ENCODE measurements around the gene EP400.

- TF ChIP-seq, protein P1, sequence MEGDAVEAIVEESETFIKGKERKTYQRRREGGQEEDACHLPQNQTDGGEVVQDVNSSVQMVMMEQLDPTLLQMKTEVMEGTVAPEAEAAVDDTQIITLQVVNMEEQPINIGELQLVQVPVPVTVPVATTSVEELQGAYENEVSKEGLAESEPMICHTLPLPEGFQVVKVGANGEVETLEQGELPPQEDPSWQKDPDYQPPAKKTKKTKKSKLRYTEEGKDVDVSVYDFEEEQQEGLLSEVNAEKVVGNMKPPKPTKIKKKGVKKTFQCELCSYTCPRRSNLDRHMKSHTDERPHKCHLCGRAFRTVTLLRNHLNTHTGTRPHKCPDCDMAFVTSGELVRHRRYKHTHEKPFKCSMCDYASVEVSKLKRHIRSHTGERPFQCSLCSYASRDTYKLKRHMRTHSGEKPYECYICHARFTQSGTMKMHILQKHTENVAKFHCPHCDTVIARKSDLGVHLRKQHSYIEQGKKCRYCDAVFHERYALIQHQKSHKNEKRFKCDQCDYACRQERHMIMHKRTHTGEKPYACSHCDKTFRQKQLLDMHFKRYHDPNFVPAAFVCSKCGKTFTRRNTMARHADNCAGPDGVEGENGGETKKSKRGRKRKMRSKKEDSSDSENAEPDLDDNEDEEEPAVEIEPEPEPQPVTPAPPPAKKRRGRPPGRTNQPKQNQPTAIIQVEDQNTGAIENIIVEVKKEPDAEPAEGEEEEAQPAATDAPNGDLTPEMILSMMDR (IDR thresholded peaks at IDR 0.05): no peak
- no peak for TF ChIP-seq EP300 (IDR thresholded peaks at IDR 0.05)
- no peak for TF ChIP-seq POLR2A (IDR thresholded peaks at IDR 0.05)
These were observed 75.0 kb downstream of the EP400 start for GRCh38 chr12:132024758-132025157.

Measured in upper lobe of left lung (tissue), 4 donors.